H1 (cell line): ENCODE data around the gene AVPR1B. TPM values are rescaled to one million over a fixed set of nuclear protein-coding genes. Genes with fewer than 3 reads are reported as not detected.

Source experiments
- EZH2 ChIP-seq: fragments of 200-600 bp; sonication (generic); IDR thresholded peaks from 2 replicates; pipeline ENCODE4 v1.7.1; 2012; ENCODE audit warnings: low read depth, mild to moderate bottlenecking, moderate library complexity, low read length, inconsistent platforms; ENCODE audit not compliant: severe bottlenecking
- SIN3A ChIP-seq, 2 experiments: IDR thresholded peaks in 1 of 2; conservative IDR thresholded peaks in 1 of 2; 2 replicates each; pipeline ENCODE4 v1.6.1; 2011 to 2012; ENCODE audit warnings: low read length in 2 of 2, improper control_type of control experiment in 1 of 2, low read depth in 1 of 2, mild to moderate bottlenecking in 1 of 2
- polyA plus RNA-seq, 7 experiments: library from polyadenylated mRNA; depleted of rRNA in 3 of 7; stranded (reverse) in 5 of 7; unstranded in 2 of 7; fragments of >200 nt in 5 of 7; fragments of 200-250 nt in 2 of 7; gene quantifications; 1 replicate in 5 of 7; 2 replicates in 1 of 7; 4 replicates in 1 of 7; pipeline versions ENCODE4 v1.2.1 to v1.2.3, GENCODE V29; 2011 to 2013; ENCODE audit warnings: missing spikeins in 2 of 7, mixed read lengths in 2 of 7
- total RNA-seq: library from RNA; stranded (reverse); fragmentation: NEBNext Ultra II Directional; extraction: Animal tissue kit (Norgen Biotek cat#: 25700); gene quantifications from 2 replicates; pipeline ENCODE4 v1.2.1, GENCODE V29; 2021

The AVPR1B gene
- total and polyA plus RNA-seq, 2 of the 8 experiments (the other 6 are each of a cell fraction or from before 2014, with no cell fraction given): 0.29 to 0.50 TPM

- no peak for TF ChIP-seq EZH2
- TF ChIP-seq SIN3A (conservative IDR thresholded peaks at IDR 0.05 in 1 of 2, IDR thresholded peaks at IDR 0.05 in 1 of 2; ENCODE audit: low read depth in 1 of 2, low read length in 2 of 2): no peak
These were observed 28.6 kb upstream of the AVPR1B start (continued) for GRCh38 chr1:206145771-206146290.
